HepG2 (cell line): Measurements from ENCODE around the gene PKDREJ. TPM values are rescaled to one million over a fixed set of nuclear protein-coding genes. Genes with fewer than 3 reads are reported as not detected.
A peak's percentile ranks its signal among the peaks of the same experiment; 100 is the strongest.

Source experiments
- ARNT ChIP-seq: fragments of 450-650 bp; IDR thresholded peaks from 2 replicates; pipeline ENCODE4 v1.6.1; 2017
- ASH2L ChIP-seq: fragments of 300-600, 200-600 bp; sonication (generic); IDR thresholded peaks from 2 replicates; pipeline ENCODE4 v1.7.0; 2017; ENCODE audit warnings: low read depth, mild to moderate bottlenecking, moderate library complexity, mixed read lengths, low read length; ENCODE audit not compliant: insufficient read length
- CEBPG ChIP-seq: IDR thresholded peaks from 2 replicates; pipeline ENCODE4 v1.6.1; 2016
- HNRNPL ChIP-seq: fragments of 200-400 bp; formaldehyde crosslinking; IDR thresholded peaks from 2 replicates; pipeline ENCODE4 v1.6.1; 2017; ENCODE audit warnings: mild to moderate bottlenecking, low read depth, low read length
- NR1H2 ChIP-seq: sonication (generic); formaldehyde crosslinking; IDR thresholded peaks from 2 replicates; pipeline ENCODE4 v1.8.1; 2022; ENCODE audit warnings: low read depth, missing genetic modification reagents, borderline replicate concordance
- ONECUT2 ChIP-seq: sonication (generic); formaldehyde crosslinking; IDR thresholded peaks from 2 replicates; pipeline ENCODE4 v1.4.0; 2020; ENCODE audit warnings: missing genetic modification reagents
- RBM22 ChIP-seq: fragments of 200-400 bp; formaldehyde crosslinking; optimal IDR thresholded peaks from 2 replicates; pipeline ENCODE3; 2017; ENCODE audit warnings: mild to moderate bottlenecking, low read length, moderate library complexity
- SAP130 ChIP-seq: IDR thresholded peaks from 2 replicates; pipeline ENCODE4 v1.6.1; 2016; ENCODE audit warnings: low read depth
- SCMH1 ChIP-seq: sonication (generic); formaldehyde crosslinking; IDR thresholded peaks from 2 replicates; pipeline ENCODE4 v1.9.0; 2021; ENCODE audit warnings: missing genetic modification reagents, mild to moderate bottlenecking, borderline replicate concordance
- SMAD1 ChIP-seq: sonication (generic); formaldehyde crosslinking; IDR thresholded peaks from 2 replicates; pipeline ENCODE4 v1.4.0; 2020; ENCODE audit warnings: missing genetic modification reagents, low read depth, mild to moderate bottlenecking, borderline replicate concordance
- SSRP1 ChIP-seq: IDR thresholded peaks from 2 replicates; pipeline ENCODE4 v1.6.1; 2016; ENCODE audit warnings: control low read depth
- ZBTB42 ChIP-seq: sonication (generic); formaldehyde crosslinking; IDR thresholded peaks from 2 replicates; pipeline ENCODE4 v1.5.0; 2020; ENCODE audit warnings: mild to moderate bottlenecking, missing genetic modification reagents
- ZFX ChIP-seq: sonication (generic); formaldehyde crosslinking; IDR thresholded peaks from 2 replicates; pipeline ENCODE4 v1.4.0; 2020; ENCODE audit warnings: mild to moderate bottlenecking, low read depth, missing genetic modification reagents, moderate library complexity
- ZNF180 ChIP-seq: sonication (generic); formaldehyde crosslinking; IDR thresholded peaks from 2 replicates; pipeline ENCODE4 v1.4.0; 2020; ENCODE audit warnings: low read depth, missing genetic modification reagents, borderline replicate concordance
- ZNF326 ChIP-seq: sonication (generic); formaldehyde crosslinking; IDR thresholded peaks from 2 replicates; pipeline ENCODE4 v1.4.0; 2020; ENCODE audit warnings: missing genetic modification reagents, borderline replicate concordance
- ZNF441 ChIP-seq: sonication (generic); formaldehyde crosslinking; IDR thresholded peaks from 2 replicates; pipeline ENCODE4 v1.7.0; 2021; ENCODE audit warnings: missing genetic modification reagents, borderline replicate concordance
- ZNF543 ChIP-seq: sonication (generic); formaldehyde crosslinking; IDR thresholded peaks from 2 replicates; pipeline ENCODE4 v1.4.0; 2020; ENCODE audit warnings: mild to moderate bottlenecking, missing genetic modification reagents
- ZNF703 ChIP-seq: sonication (generic); formaldehyde crosslinking; IDR thresholded peaks from 2 replicates; pipeline ENCODE4 v1.5.1; 2020; ENCODE audit warnings: missing genetic modification reagents, mild to moderate bottlenecking, moderate library complexity, borderline replicate concordance
- ZNF768 ChIP-seq: sonication (generic); formaldehyde crosslinking; IDR thresholded peaks from 2 replicates; pipeline ENCODE4 v1.4.0; 2020; ENCODE audit warnings: missing genetic modification reagents
- ZSCAN21 ChIP-seq: sonication (generic); formaldehyde crosslinking; IDR thresholded peaks from 2 replicates; pipeline ENCODE4 v1.8.0; 2022; ENCODE audit warnings: mild to moderate bottlenecking, missing genetic modification reagents, moderate library complexity, borderline replicate concordance
- ZSCAN25 ChIP-seq: sonication (generic); formaldehyde crosslinking; IDR thresholded peaks from 2 replicates; pipeline ENCODE4 v1.8.0; 2022; ENCODE audit warnings: mild to moderate bottlenecking, missing genetic modification reagents
- polyA plus RNA-seq, 8 experiments: library from polyadenylated mRNA; depleted of rRNA in 3 of 8; stranded (reverse) in 7 of 8; unstranded in 1 of 8; fragments of >200 nt; fragmentation: Illumina TruSeq in 4 of 8; extraction: Trizol in 4 of 8; gene quantifications; 2 replicates each; pipeline versions ENCODE4 v1.2.1 to v1.2.3, GENCODE V29; 2011 to 2016; ENCODE audit warnings: low read depth in 4 of 8, missing spikeins in 1 of 8, mixed read lengths in 1 of 8; ENCODE audit not compliant: insufficient read depth in 1 of 8
- total RNA-seq, 5 experiments: library from RNA; depleted of rRNA; stranded (reverse); fragments of >200 nt; fragmentation: Illumina TruSeq; extraction: Trizol; gene quantifications; 2 replicates each; pipeline ENCODE4 v1.2.3, GENCODE V29; 2016; ENCODE audit warnings: low read depth in 1 of 5
- TF ChIP-seq, protein P1 (sequence below): sonication (generic); formaldehyde crosslinking; IDR thresholded peaks from 2 replicates; pipeline ENCODE4 v1.4.0; 2020; ENCODE audit warnings: missing genetic modification reagents
- TF ChIP-seq, protein P2 (sequence below): sonication (generic); formaldehyde crosslinking; IDR thresholded peaks from 2 replicates; pipeline ENCODE4 v1.8.1; 2023; ENCODE audit warnings: missing genetic modification reagents, inconsistent platforms, borderline replicate concordance
- TF ChIP-seq, protein P3 (sequence below): sonication (generic); formaldehyde crosslinking; IDR thresholded peaks from 2 replicates; pipeline ENCODE4 v1.4.0; 2020; ENCODE audit warnings: missing genetic modification reagents, mild to moderate bottlenecking, borderline replicate concordance

The PKDREJ gene
- total and polyA plus RNA-seq, 2 of the 13 experiments (the other 11 are each of a cell fraction or from before 2014, with no cell fraction given) = not detected

DNA sequence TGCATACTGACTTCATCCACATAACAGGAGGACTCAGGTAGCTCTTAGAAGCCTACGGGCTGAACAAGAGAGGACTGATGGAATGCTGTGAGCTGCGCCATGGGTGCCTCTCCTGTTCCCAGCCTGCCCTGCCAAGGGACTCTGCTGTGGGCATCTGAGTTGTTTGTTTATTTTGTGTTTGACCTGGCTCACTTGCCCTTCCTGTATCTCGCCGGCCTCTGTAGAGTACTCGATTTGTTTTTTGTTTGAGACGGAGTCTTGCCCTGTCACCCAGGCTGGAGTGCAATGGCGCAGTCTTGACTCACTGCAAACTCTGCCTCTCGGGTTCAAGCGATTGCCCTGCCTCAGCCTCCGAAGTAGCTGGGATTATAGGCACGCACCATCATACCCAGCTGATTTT lies 6.4 kb upstream of the PKDREJ start (continued):
- TF ChIP-seq RBM22 (no peak), ZNF326 (CRISPR knock-in tag) (no peak), ZNF543 (CRISPR knock-in tag) (0 out of 2 replicates have a peak, but pooled peaks have one; percentile 34), ARNT (no peak), ONECUT2 (CRISPR knock-in tag) (no peak), SCMH1 (CRISPR knock-in tag) (no peak), SSRP1 (CRISPR knock-in tag) (no peak), HNRNPL (0 out of 2 replicates have a peak, but pooled peaks have one; percentile 29), ZNF441 (CRISPR knock-in tag) (peak; percentile 94), ZSCAN21 (no peak), CEBPG (CRISPR knock-in tag) (no peak), ZNF703 (no peak), SMAD1 (CRISPR knock-in tag) (no peak), ZFX (CRISPR knock-in tag) (peak; percentile 70), ZBTB42 (0 out of 2 replicates have a peak, but pooled peaks have one; percentile 53), ZNF768 (CRISPR knock-in tag) (no peak), NR1H2 (CRISPR knock-in tag) (no peak), ASH2L (no peak), ZNF180 (CRISPR knock-in tag) (no peak), SAP130 (CRISPR knock-in tag) (peak; percentile 48), ZSCAN25 (CRISPR knock-in tag) (no peak)
- TF ChIP-seq, protein P1, sequence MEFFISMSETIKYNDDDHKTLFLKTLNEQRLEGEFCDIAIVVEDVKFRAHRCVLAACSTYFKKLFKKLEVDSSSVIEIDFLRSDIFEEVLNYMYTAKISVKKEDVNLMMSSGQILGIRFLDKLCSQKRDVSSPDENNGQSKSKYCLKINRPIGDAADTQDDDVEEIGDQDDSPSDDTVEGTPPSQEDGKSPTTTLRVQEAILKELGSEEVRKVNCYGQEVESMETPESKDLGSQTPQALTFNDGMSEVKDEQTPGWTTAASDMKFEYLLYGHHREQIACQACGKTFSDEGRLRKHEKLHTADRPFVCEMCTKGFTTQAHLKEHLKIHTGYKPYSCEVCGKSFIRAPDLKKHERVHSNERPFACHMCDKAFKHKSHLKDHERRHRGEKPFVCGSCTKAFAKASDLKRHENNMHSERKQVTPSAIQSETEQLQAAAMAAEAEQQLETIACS (CRISPR knock-in tag) = no peak
- TF ChIP-seq, protein P2, sequence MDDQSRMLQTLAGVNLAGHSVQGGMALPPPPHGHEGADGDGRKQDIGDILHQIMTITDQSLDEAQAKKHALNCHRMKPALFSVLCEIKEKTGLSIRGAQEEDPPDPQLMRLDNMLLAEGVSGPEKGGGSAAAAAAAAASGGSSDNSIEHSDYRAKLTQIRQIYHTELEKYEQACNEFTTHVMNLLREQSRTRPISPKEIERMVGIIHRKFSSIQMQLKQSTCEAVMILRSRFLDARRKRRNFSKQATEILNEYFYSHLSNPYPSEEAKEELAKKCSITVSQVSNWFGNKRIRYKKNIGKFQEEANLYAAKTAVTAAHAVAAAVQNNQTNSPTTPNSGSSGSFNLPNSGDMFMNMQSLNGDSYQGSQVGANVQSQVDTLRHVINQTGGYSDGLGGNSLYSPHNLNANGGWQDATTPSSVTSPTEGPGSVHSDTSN = no peak
- TF ChIP-seq, protein P3, sequence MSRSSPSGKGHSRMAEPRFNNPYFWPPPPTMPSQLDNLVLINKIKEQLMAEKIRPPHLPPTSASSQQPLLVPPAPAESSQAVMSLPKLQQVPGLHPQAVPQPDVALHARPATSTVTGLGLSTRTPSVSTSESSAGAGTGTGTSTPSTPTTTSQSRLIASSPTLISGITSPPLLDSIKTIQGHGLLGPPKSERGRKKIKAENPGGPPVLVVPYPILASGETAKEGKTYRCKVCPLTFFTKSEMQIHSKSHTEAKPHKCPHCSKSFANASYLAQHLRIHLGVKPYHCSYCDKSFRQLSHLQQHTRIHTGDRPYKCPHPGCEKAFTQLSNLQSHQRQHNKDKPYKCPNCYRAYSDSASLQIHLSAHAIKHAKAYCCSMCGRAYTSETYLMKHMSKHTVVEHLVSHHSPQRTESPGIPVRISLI (CRISPR knock-in tag) = no peak
